Hepatocyte (in vitro differentiated cells): ENCODE results near the gene DENND5B. TPM values are rescaled to one million over a fixed set of nuclear protein-coding genes. Genes with fewer than 3 reads are reported as not detected.

Experiments
- DNase-seq: peaks from one replicate; pipeline ENCODE4 v3.0.0-alpha.2; 2016; ENCODE audit warnings: low spot score
- H2AFZ ChIP-seq: fragments of 200-600 bp; sonication (generic); 2 replicates; pipeline ENCODE4 v1.6.0; 2016; ENCODE audit warnings: antibody characterized with exemption, mild to moderate bottlenecking
- H3K27ac ChIP-seq: fragments of 200-600 bp; sonication (generic); 2 replicates; pipeline ENCODE4 v1.5.1; 2016; ENCODE audit warnings: mild to moderate bottlenecking
- H3K27me3 ChIP-seq: fragments of 200-600 bp; sonication (generic); 2 replicates; pipeline ENCODE4 v1.6.1; 2016
- H3K36me3 ChIP-seq: fragments of 200-600 bp; sonication (generic); replicated peaks from 2 replicates; pipeline ENCODE4 v1.5.1; 2016; ENCODE audit warnings: low read depth; ENCODE audit not compliant: insufficient read depth
- H3K4me1 ChIP-seq: fragments of 200-600 bp; sonication (generic); 2 replicates; pipeline ENCODE4 v1.5.1; 2016; ENCODE audit warnings: mild to moderate bottlenecking, moderate library complexity; ENCODE audit not compliant: insufficient read depth
- H3K4me2 ChIP-seq: fragments of 200-600 bp; sonication (generic); 2 replicates; pipeline ENCODE4 v1.6.0; 2016
- H3K4me3 ChIP-seq: fragments of 200-600 bp; sonication (generic); 2 replicates; pipeline ENCODE4 v1.5.1; 2016; ENCODE audit warnings: mild to moderate bottlenecking
- H3K79me2 ChIP-seq: fragments of 200-600 bp; sonication (generic); 2 replicates; pipeline ENCODE4 v1.6.0; 2017; ENCODE audit warnings: mild to moderate bottlenecking
- H3K9me2 ChIP-seq: fragments of 200-600 bp; sonication (generic); replicated peaks from 2 replicates; pipeline ENCODE4 v1.6.0; 2017; ENCODE audit warnings: mild to moderate bottlenecking; ENCODE audit not compliant: insufficient read depth
- H3K9me3 ChIP-seq: fragments of 200-600 bp; sonication (generic); 2 replicates; pipeline ENCODE4 v1.5.1; 2016; ENCODE audit warnings: low read depth, mild to moderate bottlenecking
- H4K20me1 ChIP-seq: fragments of 200-600 bp; sonication (generic); 2 replicates; pipeline ENCODE4 v1.6.0; 2016; ENCODE audit warnings: mild to moderate bottlenecking; ENCODE audit not compliant: insufficient read depth, poor library complexity, severe bottlenecking
- EZH2 ChIP-seq: fragments of 200-600 bp; sonication (generic); IDR thresholded peaks from 2 replicates; pipeline ENCODE4 v1.6.1; 2016; ENCODE audit warnings: antibody characterized with exemption, mild to moderate bottlenecking, borderline replicate concordance
- EZH2phosphoT487 ChIP-seq: fragments of 200-600 bp; sonication (generic); IDR thresholded peaks from one replicate; pipeline ENCODE4 v1.6.1; 2018; ENCODE audit warnings: antibody characterized with exemption, mild to moderate bottlenecking, low read depth, moderate library complexity; ENCODE audit not compliant: unreplicated experiment, severe bottlenecking
- WGBS: methylation state at CpG from one replicate; pipeline ENCODE4 v1.1.6; 2016; ENCODE audit warnings: low lambda C conversion rate; ENCODE audit errors: missing lambda C conversion rate; 5-methylcytosine and 5-hydroxymethylcytosine counted together
- polyA plus RNA-seq: library from polyadenylated mRNA; unstranded; fragments of >200 nt; fragmentation: Nextera tagmentation; extraction: Ambion mirVana; gene quantifications from 2 replicates; pipeline ENCODE4 v1.2.1, GENCODE V29; 2016
- total RNA-seq: library from RNA; depleted of rRNA; stranded (reverse); fragments of >200 nt; gene quantifications from 2 replicates; pipeline ENCODE4 v1.2.3, GENCODE V29; 2014
- TF ChIP-seq, protein P1 (sequence below): fragments of 200-600 bp; sonication (generic); IDR thresholded peaks from 2 replicates; pipeline ENCODE4 v1.5.1; 2016; ENCODE audit warnings: antibody characterized with exemption, mild to moderate bottlenecking; ENCODE audit not compliant: poor library complexity

Gene DENND5B
- total and polyA plus RNA-seq, 2 experiments from 2014 or later = 10.4 to 24.9 TPM

DNA sequence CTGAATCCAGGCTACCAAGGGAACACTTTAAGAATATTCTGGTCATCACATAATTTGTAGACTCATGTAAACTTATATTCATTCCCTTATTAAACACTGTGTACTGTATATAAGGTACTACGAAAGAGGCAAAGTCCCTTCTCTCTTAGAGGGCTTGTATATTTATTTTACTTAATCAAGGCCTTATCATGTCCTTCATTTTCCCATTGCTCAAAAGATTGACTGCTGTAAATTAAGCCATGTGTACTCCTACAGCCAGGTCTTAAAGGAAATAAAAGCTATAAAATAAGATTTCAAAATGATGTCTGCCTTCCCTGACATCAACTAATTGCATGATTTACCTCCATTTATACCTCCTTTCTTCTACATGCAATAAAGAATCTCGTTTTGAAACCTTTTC lies 5.0 kb downstream of the DENND5B start:
- Histone ChIP-seq H3K4me2 (no peak overlapping the region), H3K9me2 (no peaks in the 10 kb centered on the region), H3K27ac (no peak overlapping the region), H4K20me1 (peaks cover 9% of the 10 kb centered on the region), H2AFZ (no peak overlapping the region), H3K36me3 (no peaks in the 10 kb centered on the region), H3K4me1 (peaks cover 6% of the 10 kb centered on the region), H3K79me2 (peaks cover 84% of the 10 kb centered on the region), H3K9me3 (no peaks in the 10 kb centered on the region), H3K27me3 (no peaks in the 10 kb centered on the region), H3K4me3 (no peak overlapping the region)
- TF ChIP-seq EZH2 (no peak), EZH2phosphoT487 (no peak)
- TF ChIP-seq, protein P1, sequence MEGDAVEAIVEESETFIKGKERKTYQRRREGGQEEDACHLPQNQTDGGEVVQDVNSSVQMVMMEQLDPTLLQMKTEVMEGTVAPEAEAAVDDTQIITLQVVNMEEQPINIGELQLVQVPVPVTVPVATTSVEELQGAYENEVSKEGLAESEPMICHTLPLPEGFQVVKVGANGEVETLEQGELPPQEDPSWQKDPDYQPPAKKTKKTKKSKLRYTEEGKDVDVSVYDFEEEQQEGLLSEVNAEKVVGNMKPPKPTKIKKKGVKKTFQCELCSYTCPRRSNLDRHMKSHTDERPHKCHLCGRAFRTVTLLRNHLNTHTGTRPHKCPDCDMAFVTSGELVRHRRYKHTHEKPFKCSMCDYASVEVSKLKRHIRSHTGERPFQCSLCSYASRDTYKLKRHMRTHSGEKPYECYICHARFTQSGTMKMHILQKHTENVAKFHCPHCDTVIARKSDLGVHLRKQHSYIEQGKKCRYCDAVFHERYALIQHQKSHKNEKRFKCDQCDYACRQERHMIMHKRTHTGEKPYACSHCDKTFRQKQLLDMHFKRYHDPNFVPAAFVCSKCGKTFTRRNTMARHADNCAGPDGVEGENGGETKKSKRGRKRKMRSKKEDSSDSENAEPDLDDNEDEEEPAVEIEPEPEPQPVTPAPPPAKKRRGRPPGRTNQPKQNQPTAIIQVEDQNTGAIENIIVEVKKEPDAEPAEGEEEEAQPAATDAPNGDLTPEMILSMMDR = no peak
- WGBS = 84% methylated on average over 2 of the region's 2 CpGs
- DNase-seq = no peak

DNA sequence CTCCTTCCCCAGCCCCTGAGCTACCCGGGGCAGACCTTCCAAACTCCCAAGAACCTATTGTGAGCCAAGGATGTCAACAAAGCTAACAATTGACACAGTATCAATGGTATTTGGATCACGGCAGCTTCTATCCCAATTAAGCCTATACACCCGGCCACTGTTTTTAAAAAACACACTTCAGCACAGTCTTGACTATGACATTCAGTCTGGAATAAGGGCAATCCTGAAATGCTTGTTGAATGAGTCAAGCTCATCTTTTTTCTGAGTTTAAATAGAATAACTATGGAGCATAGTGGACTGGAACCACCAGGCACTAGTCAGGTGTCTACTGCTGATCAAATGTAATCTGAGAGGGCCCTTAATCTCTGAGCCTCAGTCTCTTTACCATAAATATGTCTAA lies 5.7 kb downstream of the DENND5B start:
- H4K20me1 ChIP-seq = peaks cover 11% of the 10 kb centered on the region
- 74% methylated on average over 3 of the region's 3 CpGs for WGBS
- peaks cover 6% of the 10 kb centered on the region for H3K4me1 ChIP-seq
- DNase-seq = no peak
- no peak overlapping the region for H3K4me2 ChIP-seq
- no peak overlapping the region for H3K4me3 ChIP-seq
- no peaks in the 10 kb centered on the region for H3K27me3 ChIP-seq
- peaks cover 91% of the 10 kb centered on the region for H3K79me2 ChIP-seq
- no peaks in the 10 kb centered on the region for H3K9me2 ChIP-seq
- H3K9me3 ChIP-seq = no peaks in the 10 kb centered on the region
- TF ChIP-seq, protein P1 = no peak
- no peak for TF ChIP-seq EZH2
- TF ChIP-seq EZH2phosphoT487 = no peak
- H3K27ac ChIP-seq = peak overlapping the region; percentile 9
- no peak overlapping the region for H2AFZ ChIP-seq
- no peaks in the 10 kb centered on the region for H3K36me3 ChIP-seq

DNA sequence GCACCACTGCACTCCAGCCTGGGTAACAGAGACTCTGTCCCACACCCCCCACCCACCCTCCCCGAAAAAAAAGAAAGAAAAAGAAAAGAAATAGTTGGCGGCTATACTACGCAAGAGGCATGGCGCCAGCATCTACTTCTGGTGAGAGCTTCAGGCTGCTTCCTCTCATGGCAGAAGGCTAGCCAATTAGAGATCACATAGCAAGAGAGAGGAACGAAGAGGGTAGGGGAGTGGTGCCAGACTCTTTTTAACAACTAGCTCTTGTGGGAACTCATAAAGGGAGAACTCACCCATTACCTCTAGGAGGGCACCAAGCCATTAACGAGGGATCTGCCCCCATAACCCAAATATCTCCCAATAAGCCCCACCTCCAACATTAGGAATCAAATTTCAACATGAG lies 6.2 kb downstream of the DENND5B start:
- 93% methylated on average over 6 of the region's 6 CpGs for WGBS
- H3K4me3 ChIP-seq = no peak overlapping the region
- no peak overlapping the region for H3K27ac ChIP-seq
- H3K9me2 ChIP-seq = no peaks in the 10 kb centered on the region
- H3K9me3 ChIP-seq = no peaks in the 10 kb centered on the region
- DNase-seq = no peak
- no peak overlapping the region for H2AFZ ChIP-seq
- no peaks in the 10 kb centered on the region for H3K36me3 ChIP-seq
- H4K20me1 ChIP-seq = peaks cover 11% of the 10 kb centered on the region
- TF ChIP-seq, protein P1 = no peak
- no peak for TF ChIP-seq EZH2phosphoT487
- no peak for TF ChIP-seq EZH2
- H3K79me2 ChIP-seq = peaks cover 95% of the 10 kb centered on the region
- no peak overlapping the region for H3K4me2 ChIP-seq
- no peaks in the 10 kb centered on the region for H3K27me3 ChIP-seq
- peaks cover 6% of the 10 kb centered on the region for H3K4me1 ChIP-seq

DNA sequence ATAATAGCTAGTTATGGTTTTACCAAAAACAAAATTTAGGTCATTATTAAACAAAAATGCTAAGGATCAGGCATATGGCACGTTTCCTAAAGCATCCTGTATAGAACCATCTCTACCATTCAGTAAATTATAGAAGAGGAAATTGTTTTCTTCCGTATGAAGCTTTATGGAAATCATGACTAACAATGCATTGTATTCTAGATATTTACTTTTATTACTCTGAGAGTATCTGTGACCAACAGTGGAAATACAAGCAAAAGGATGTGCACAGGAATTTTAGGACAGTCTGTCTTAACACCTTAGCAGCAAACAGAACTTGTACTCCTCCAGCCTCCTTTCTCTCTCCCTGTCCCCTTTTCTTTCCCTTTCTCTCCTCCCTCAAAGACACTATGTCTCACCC lies 7.1 kb downstream of the DENND5B start:
- WGBS = 94% methylated on average over 2 of the region's 2 CpGs
- H3K36me3 ChIP-seq = no peaks in the 10 kb centered on the region
- H3K27ac ChIP-seq = no peak overlapping the region
- no peak overlapping the region for H3K4me2 ChIP-seq
- DNase-seq = no peak
- no peaks in the 10 kb centered on the region for H3K27me3 ChIP-seq
- H3K9me3 ChIP-seq = no peaks in the 10 kb centered on the region
- no peak overlapping the region for H2AFZ ChIP-seq
- peaks cover 6% of the 10 kb centered on the region for H3K4me1 ChIP-seq
- H3K9me2 ChIP-seq = no peaks in the 10 kb centered on the region
- peaks cover 98% of the 10 kb centered on the region for H3K79me2 ChIP-seq
- TF ChIP-seq EZH2phosphoT487 (no peak), EZH2 (no peak)
- TF ChIP-seq, protein P1 = no peak
- peaks cover 11% of the 10 kb centered on the region for H4K20me1 ChIP-seq
- H3K4me3 ChIP-seq = no peak overlapping the region
